ENCODE results near the gene SUZ12. TPM values are rescaled to one million over a fixed set of nuclear protein-coding genes. Genes with fewer than 3 reads are reported as not detected.
"Not testable (repeated sequence)": the region's sequence is repeated elsewhere in the genome, so short reads cannot be mapped to it uniquely, and the experiment has no call there.

SUZ12 gene
- total RNA-seq = 10 to 100 TPM; 65.6 to 68.7 TPM

DNA sequence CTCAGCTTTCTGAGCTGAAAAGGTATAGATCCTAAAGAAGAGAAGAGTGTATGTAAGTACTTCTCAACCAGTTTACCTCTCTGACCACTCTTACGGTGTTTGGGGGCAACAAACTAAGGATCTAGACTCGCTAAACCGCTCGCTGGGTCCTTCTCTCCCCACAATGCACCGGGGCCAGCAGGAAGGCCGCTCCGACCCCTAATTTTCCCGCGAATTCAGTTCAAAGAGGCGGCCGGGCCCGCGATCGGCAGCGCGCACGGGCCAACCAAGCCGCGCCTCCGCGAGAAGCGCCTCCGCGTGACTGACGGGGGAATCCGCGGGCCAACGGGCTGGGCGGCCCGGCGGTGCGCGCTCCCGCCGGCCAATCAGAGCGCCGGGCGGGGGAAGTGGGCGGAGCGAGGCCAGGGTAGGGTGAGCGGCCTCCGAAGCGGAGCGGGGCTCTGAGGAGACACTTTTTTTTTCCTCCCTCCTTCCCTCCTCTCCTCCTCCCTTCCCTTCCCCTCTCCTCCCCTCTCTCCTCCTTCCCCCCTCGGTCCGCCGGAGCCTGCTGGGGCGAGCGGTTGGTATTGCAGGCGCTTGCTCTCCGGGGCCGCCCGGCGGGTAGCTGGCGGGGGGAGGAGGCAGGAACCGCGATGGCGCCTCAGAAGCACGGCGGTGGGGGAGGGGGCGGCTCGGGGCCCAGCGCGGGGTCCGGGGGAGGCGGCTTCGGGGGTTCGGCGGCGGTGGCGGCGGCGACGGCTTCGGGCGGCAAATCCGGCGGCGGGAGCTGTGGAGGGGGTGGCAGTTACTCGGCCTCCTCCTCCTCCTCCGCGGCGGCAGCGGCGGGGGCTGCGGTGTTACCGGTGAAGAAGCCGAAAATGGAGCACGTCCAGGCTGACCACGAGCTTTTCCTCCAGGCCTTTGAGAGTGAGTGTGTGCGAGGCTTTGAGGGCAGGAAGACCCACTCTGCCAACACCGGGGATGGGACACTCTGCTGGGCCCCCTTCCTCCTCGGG is at the start of gene SUZ12:
Gene SUZ12, plus strand, starts transcription at position 393 of the 995 bp plus-strand sequence. Its CDS starts 240 bp downstream, at position 633.
- H3K27me3 Mint-ChIP-seq (ENCODE audit: low read depth); H3K9me3 Mint-ChIP-seq (ENCODE audit: insufficient read depth): not testable (repeated sequence)
- Mint-ChIP-seq H3K27ac (peak within 1 kb of the TSS; percentile 88), H3K36me3 (ENCODE audit: low read depth) (peaks cover 17% of the 10 kb centered on the region), H3K4me1 (ENCODE audit: low read depth) (peaks cover 28% of the 10 kb centered on the region), H3K4me3 (peak within 1 kb of the TSS; percentile 84)
- peak; percentile 98 for ATAC-seq
- CTCF ChIA-PET = interaction anchor here (0.8 to 1.9 kb wide), 4 partner anchors 28 to 205 kb away, joined by 3 to 9 read pairs (median 4); partner anchors contain the start of genes RHOT1 and UTP6
- POLR2A ChIA-PET = interaction anchor here (1.0 to 2.5 kb wide), 4 partner anchors 11 to 202 kb away, joined by 3 to 13 read pairs (median 8); partner anchors contain the start of genes LRRC37B and UTP6
- peak; percentile 89 for DNase-seq

DNA sequence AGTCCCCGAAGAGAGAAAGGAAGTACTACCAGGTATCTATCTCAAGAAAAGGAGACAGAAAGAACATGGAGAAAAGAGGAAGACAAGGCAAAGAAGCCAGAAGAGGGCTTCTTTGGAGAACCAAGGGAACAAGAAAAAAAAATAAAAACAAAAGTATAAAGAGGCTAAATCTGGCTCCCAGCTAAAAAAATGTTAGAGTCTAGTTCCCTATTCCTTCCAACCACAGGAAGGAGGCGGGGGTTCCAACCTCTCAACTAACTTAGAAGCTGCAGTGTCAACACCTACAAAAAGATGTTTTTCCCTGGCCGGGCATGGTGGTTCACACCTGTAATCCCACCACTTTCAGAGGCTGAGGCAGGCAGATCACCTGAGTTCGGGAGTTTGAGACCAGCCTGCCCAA is 48.7 kb upstream of the SUZ12 start:
- ATAC-seq = no peak
- DNase-seq = no peak
- Mint-ChIP-seq H3K27me3 (ENCODE audit: low read depth) (no peaks in the 10 kb centered on the region), H3K27ac (peak overlapping the region; percentile 20), H3K9me3 (ENCODE audit: insufficient read depth) (no peaks in the 10 kb centered on the region), H3K4me1 (ENCODE audit: low read depth) (peaks cover 7% of the 10 kb centered on the region), H3K36me3 (ENCODE audit: low read depth) (peaks cover 64% of the 10 kb centered on the region), H3K4me3 (no peak overlapping the region)
- ChIA-PET CTCF (interaction anchor here (1.8 kb wide), 1 partner anchor 13 kb away, joined by 7 read pairs; the partner anchor contains the start of gene UTP6), POLR2A (interaction anchor here (0.5 kb wide), 1 partner anchor 23 kb away, joined by 3 read pairs; no protein-coding TSS in a partner anchor)

- no peaks in the 10 kb centered on the region for H3K9me3 Mint-ChIP-seq (ENCODE audit: insufficient read depth)
- no peak overlapping the region for H3K4me3 Mint-ChIP-seq
- no peaks in the 10 kb centered on the region for H3K27me3 Mint-ChIP-seq (ENCODE audit: low read depth)
- POLR2A ChIA-PET = interaction anchor here (0.7 to 2.5 kb wide), 6 partner anchors 26 to 392 kb away, joined by 3 to 13 read pairs (median 3); partner anchors contain the start of genes COPRS and SUZ12
- ATAC-seq (peak; percentile 4), DNase-seq (no peak)
- H3K36me3 Mint-ChIP-seq (ENCODE audit: low read depth) = peaks cover 15% of the 10 kb centered on the region
- no peak overlapping the region for H3K27ac Mint-ChIP-seq
- H3K4me1 Mint-ChIP-seq (ENCODE audit: low read depth) = peaks cover 18% of the 10 kb centered on the region
- CTCF ChIA-PET = interaction anchor here (0.6 to 4.1 kb wide), 15 partner anchors 12 to 590 kb away, joined by 3 to 29 read pairs (median 4); no protein-coding TSS in a partner anchor
Observed at GRCh38 chr17:31900877-31901276, 35.9 kb upstream of the SUZ12 start.

DNA sequence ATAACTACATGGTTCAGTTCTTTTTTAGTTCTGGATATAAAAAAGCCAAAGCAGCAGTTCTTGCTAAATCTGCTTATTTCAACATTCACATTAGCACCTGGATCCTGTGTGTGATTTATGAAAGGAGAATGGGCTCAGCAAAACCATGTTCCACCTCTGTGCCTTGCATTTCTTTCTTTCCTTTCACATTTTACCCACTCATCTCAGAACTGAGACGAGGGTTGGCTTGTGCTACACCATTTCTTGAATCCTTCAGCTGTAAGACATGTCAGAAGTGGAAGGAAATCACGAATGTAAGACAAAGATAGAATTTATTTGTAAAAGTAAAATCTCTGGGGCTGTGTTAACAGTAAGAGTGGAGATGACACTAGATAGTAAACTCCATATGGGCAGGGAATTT is 34.1 kb upstream of the SUZ12 start:
- Mint-ChIP-seq H3K27me3 (ENCODE audit: low read depth) (peaks cover 10% of the 10 kb centered on the region), H3K4me1 (ENCODE audit: low read depth) (peaks cover 19% of the 10 kb centered on the region), H3K27ac (no peak overlapping the region), H3K9me3 (ENCODE audit: insufficient read depth) (no peaks in the 10 kb centered on the region), H3K4me3 (no peak overlapping the region), H3K36me3 (ENCODE audit: low read depth) (peaks cover 8% of the 10 kb centered on the region)
- CTCF ChIA-PET = interaction anchor here (0.9 to 4.1 kb wide), 5 partner anchors 10 to 236 kb away, joined by 3 to 29 read pairs (median 3); partner anchors contain the start of gene LRRC37B
- ATAC-seq = no peak
- DNase-seq = no peak
- POLR2A ChIA-PET = interaction anchor here (1.9 to 2.5 kb wide), 2 partner anchors 34 to 394 kb away, joined by 6 to 13 read pairs; partner anchors contain the start of gene SUZ12

DNA sequence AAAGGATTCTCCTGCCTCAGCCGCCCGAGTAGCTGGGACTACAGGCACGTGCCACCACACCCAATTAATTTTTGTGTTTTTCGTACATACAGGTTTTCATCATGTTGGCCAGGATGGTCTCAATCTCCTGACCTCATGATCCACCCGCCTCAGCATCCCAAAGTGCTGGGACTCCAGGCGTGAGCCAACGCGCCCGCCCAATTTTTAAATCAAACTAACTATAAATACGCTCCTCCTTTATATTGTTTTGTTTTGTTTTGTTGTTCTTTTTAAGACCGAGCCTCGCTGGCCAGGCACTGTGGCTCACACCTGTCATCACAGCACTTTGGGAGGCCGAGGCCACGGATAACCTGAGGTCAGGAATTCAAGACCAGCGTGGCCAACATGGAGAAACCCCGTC is 33.4 kb upstream of the SUZ12 start:
- Mint-ChIP-seq H3K36me3 (ENCODE audit: low read depth) (peaks cover 2% of the 10 kb centered on the region), H3K4me3 (no peak overlapping the region), H3K4me1 (ENCODE audit: low read depth) (peaks cover 19% of the 10 kb centered on the region), H3K27ac (no peak overlapping the region), H3K27me3 (ENCODE audit: low read depth) (peaks cover 12% of the 10 kb centered on the region), H3K9me3 (ENCODE audit: insufficient read depth) (no peaks in the 10 kb centered on the region)
- DNase-seq (no peak), ATAC-seq (no peak)
- POLR2A ChIA-PET = no interaction called here
- CTCF ChIA-PET = interaction anchor here (1.1 to 4.1 kb wide), 2 partner anchors 9 to 33 kb away, joined by 3 to 29 read pairs; no protein-coding TSS in a partner anchor

GRCh38 chr17:31907342-31907962 is 29.4 kb upstream of the SUZ12 start:
- ATAC-seq (no peak), DNase-seq (no peak)
- H3K36me3 Mint-ChIP-seq (ENCODE audit: low read depth) = no peaks in the 10 kb centered on the region
- H3K27ac Mint-ChIP-seq = no peak overlapping the region
- H3K4me1 Mint-ChIP-seq (ENCODE audit: low read depth) = peaks cover 13% of the 10 kb centered on the region
- no peak overlapping the region for H3K4me3 Mint-ChIP-seq
- POLR2A ChIA-PET = no interaction called here
- CTCF ChIA-PET = interaction anchor here (1.5 kb wide), 1 partner anchor 13 kb away, joined by 3 read pairs; no protein-coding TSS in a partner anchor
- H3K27me3 Mint-ChIP-seq (ENCODE audit: low read depth) = peaks cover 31% of the 10 kb centered on the region
- no peaks in the 10 kb centered on the region for H3K9me3 Mint-ChIP-seq (ENCODE audit: insufficient read depth)

- ChIA-PET POLR2A (no interaction called here), CTCF (interaction anchor here (1.4 kb wide), 1 partner anchor 27 kb away, joined by 4 read pairs; no protein-coding TSS in a partner anchor)
- DNase-seq = no peak
- H3K27ac Mint-ChIP-seq = no peak overlapping the region
- no peaks in the 10 kb centered on the region for H3K36me3 Mint-ChIP-seq (ENCODE audit: low read depth)
- ATAC-seq = no peak
- no peaks in the 10 kb centered on the region for H3K9me3 Mint-ChIP-seq (ENCODE audit: insufficient read depth)
- H3K27me3 Mint-ChIP-seq (ENCODE audit: low read depth) = peaks cover 33% of the 10 kb centered on the region
- H3K4me1 Mint-ChIP-seq (ENCODE audit: low read depth) = peaks cover 9% of the 10 kb centered on the region
- H3K4me3 Mint-ChIP-seq = no peak overlapping the region
Observed at GRCh38 chr17:31908386-31908785, 28.4 kb upstream of the SUZ12 start.

DNA sequence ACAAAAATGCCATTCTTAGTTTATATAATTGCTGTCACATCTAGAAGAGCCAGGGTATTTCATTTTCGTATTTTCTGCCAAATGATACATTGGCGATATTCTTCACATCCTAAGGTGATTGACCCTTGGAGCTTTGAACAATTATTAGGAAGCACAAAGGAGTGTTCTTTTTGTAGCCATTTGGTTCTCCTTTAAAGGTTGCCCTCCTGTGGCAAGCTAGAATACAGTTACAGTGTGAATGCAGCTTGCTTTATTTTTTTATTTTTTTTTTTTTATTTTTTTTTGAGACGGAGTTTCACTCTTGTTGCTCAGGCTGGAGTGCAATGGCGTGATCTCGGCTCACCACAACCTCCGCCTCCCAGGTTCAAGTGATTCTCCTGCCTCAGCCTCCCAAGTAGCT is 24.1 kb upstream of the SUZ12 start:
- peaks cover 40% of the 10 kb centered on the region for H3K27me3 Mint-ChIP-seq (ENCODE audit: low read depth)
- DNase-seq; H3K9me3 Mint-ChIP-seq (ENCODE audit: insufficient read depth); H3K4me3 Mint-ChIP-seq; ATAC-seq; POLR2A ChIA-PET; H3K36me3 Mint-ChIP-seq (ENCODE audit: low read depth); H3K27ac Mint-ChIP-seq; H3K4me1 Mint-ChIP-seq (ENCODE audit: low read depth): not testable (repeated sequence)
- CTCF ChIA-PET = interaction anchor here (1.5 to 4.9 kb wide), 2 partner anchors 10 to 23 kb away, joined by 4 to 29 read pairs; partner anchors contain the start of gene UTP6

- ChIA-PET CTCF (no interaction called here), POLR2A (interaction anchor here (0.7 kb wide), 1 partner anchor 427 kb away, joined by 3 read pairs; no protein-coding TSS in a partner anchor)
- Mint-ChIP-seq H3K4me3 (no peak overlapping the region), H3K9me3 (ENCODE audit: insufficient read depth) (no peaks in the 10 kb centered on the region), H3K36me3 (ENCODE audit: low read depth) (no peaks in the 10 kb centered on the region), H3K27me3 (ENCODE audit: low read depth) (peaks cover 35% of the 10 kb centered on the region), H3K27ac (no peak overlapping the region), H3K4me1 (ENCODE audit: low read depth) (peaks cover 9% of the 10 kb centered on the region)
- DNase-seq (no peak), ATAC-seq (no peak)
Observed at GRCh38 chr17:31915456-31916100, 21.2 kb upstream of the SUZ12 start.

DNA sequence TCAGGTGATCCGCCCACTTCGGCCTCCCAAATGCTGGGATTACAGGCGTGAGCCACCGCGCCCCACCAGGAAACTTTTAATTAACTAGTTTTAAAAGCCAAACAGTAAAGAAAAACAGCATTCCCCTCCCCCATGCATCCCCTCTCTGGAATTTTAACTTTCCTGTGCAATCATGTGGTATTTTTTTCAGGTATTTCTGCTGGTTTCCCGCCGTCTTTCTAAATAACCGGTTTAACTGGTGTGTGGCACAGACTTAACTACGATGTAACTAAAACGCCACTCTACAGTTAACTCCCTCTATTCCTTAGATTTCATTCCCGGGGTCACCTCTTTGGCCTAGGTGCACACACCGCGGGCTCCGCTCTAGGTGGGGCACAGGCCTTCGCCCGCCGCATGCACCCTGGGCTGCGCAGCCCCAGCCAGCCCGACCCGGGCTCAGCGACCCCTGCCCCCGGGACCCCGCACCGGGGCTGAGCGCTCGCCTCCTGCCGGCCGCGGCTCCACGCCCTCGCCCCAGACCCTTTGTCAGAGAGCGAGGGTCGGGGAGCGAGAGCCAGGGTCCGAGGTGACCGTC is 20.2 kb upstream of the SUZ12 start:
- no peak for DNase-seq
- Mint-ChIP-seq H3K27me3 (ENCODE audit: low read depth) (peaks cover 35% of the 10 kb centered on the region), H3K4me1 (ENCODE audit: low read depth) (peaks cover 9% of the 10 kb centered on the region), H3K9me3 (ENCODE audit: insufficient read depth) (no peaks in the 10 kb centered on the region), H3K27ac (no peak overlapping the region), H3K36me3 (ENCODE audit: low read depth) (no peaks in the 10 kb centered on the region), H3K4me3 (no peak overlapping the region)
- CTCF ChIA-PET = no interaction called here
- POLR2A ChIA-PET = no interaction called here
- peak; percentile 27 for ATAC-seq

GRCh38 chr17:31917065-31917529 is 19.7 kb upstream of the SUZ12 start:
- H3K9me3 Mint-ChIP-seq (ENCODE audit: insufficient read depth) = no peaks in the 10 kb centered on the region
- POLR2A ChIA-PET = no interaction called here
- peaks cover 9% of the 10 kb centered on the region for H3K4me1 Mint-ChIP-seq (ENCODE audit: low read depth)
- H3K4me3 Mint-ChIP-seq = no peak overlapping the region
- no peaks in the 10 kb centered on the region for H3K36me3 Mint-ChIP-seq (ENCODE audit: low read depth)
- H3K27me3 Mint-ChIP-seq (ENCODE audit: low read depth) = peaks cover 31% of the 10 kb centered on the region
- no peak overlapping the region for H3K27ac Mint-ChIP-seq
- ATAC-seq (peak; percentile 33), DNase-seq (no peak)
- CTCF ChIA-PET = interaction anchor here (1.1 kb wide), 1 partner anchor 12 kb away, joined by 3 read pairs; no protein-coding TSS in a partner anchor
